ENCODE results near the gene PRKAR2B.

DNA sequence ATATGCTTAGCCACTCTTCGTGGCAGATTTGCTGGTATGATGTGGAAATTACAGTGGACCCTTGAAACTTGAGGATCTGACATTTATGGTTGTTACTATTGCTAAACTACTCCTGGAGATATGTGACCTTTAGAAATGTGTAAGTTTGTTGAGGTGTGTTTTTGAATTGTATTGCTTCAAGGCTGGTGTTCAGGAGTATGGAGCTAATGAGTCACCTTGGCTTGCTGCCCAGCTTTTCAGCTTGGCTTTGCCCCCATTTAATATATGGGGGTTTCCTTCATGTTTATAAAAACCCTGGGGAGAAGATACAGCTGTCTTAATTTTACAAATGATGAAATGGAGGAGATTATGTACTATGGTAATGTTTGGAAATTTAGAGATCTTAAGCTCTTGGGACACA, 135.9 kb downstream of the PRKAR2B start:
- TF ChIP-seq, protein P1, sequence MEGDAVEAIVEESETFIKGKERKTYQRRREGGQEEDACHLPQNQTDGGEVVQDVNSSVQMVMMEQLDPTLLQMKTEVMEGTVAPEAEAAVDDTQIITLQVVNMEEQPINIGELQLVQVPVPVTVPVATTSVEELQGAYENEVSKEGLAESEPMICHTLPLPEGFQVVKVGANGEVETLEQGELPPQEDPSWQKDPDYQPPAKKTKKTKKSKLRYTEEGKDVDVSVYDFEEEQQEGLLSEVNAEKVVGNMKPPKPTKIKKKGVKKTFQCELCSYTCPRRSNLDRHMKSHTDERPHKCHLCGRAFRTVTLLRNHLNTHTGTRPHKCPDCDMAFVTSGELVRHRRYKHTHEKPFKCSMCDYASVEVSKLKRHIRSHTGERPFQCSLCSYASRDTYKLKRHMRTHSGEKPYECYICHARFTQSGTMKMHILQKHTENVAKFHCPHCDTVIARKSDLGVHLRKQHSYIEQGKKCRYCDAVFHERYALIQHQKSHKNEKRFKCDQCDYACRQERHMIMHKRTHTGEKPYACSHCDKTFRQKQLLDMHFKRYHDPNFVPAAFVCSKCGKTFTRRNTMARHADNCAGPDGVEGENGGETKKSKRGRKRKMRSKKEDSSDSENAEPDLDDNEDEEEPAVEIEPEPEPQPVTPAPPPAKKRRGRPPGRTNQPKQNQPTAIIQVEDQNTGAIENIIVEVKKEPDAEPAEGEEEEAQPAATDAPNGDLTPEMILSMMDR (conservative IDR thresholded peaks at IDR 0.05 in 1 of 2, IDR thresholded peaks at IDR 0.05 in 1 of 2; ENCODE audit: low read depth in 1 of 2, low read length in 2 of 2) = no peak
- TF ChIP-seq EZH2 (IDR thresholded peaks at IDR 0.05; ENCODE audit: low read length, missing control alignments) = no peak
